Islet precursor cell (in vitro differentiated cells): Measurements from ENCODE around the gene SLC26A1.

Source experiments
- DNase-seq: peaks from one replicate; pipeline ENCODE4 v3.0.0-alpha.2; 2018

The SLC26A1 gene

GRCh38 chr4:963276-964225, 29.7 kb downstream of the SLC26A1 start:
- DNase-seq: no peak

GRCh38 chr4:962231-963208, 30.7 kb downstream of the SLC26A1 start:
- DNase-seq: no peak

GRCh38 chr4:961351-962230, 31.6 kb downstream of the SLC26A1 start:
- no peak for DNase-seq

GRCh38 chr4:960636-961350, 32.4 kb downstream of the SLC26A1 start:
- DNase-seq: no peak

GRCh38 chr4:960140-960635, 33.0 kb downstream of the SLC26A1 start:
- DNase-seq: no peak

- DNase-seq: no peak
Measured at GRCh38 chr4:959338-960139, 33.7 kb downstream of the SLC26A1 start.

- no peak for DNase-seq
Measured at GRCh38 chr4:958696-959337, 34.4 kb downstream of the SLC26A1 start.

- no peak for DNase-seq
Measured at GRCh38 chr4:958314-958665, 34.9 kb downstream of the SLC26A1 start.

GRCh38 chr4:957581-958313, 35.5 kb downstream of the SLC26A1 start:
- no peak for DNase-seq

- DNase-seq: no peak
Measured at GRCh38 chr4:957231-957580, 36.0 kb downstream of the SLC26A1 start.

- no peak for DNase-seq
Measured at GRCh38 chr4:956531-957230, 36.5 kb downstream of the SLC26A1 start.

GRCh38 chr4:955931-956381, 37.2 kb downstream of the SLC26A1 start:
- DNase-seq: no peak

GRCh38 chr4:955161-955921, 37.9 kb downstream of the SLC26A1 start:
- DNase-seq: no peak

GRCh38 chr4:954211-955020, 38.8 kb downstream of the SLC26A1 start:
- DNase-seq: peak; percentile 36

GRCh38 chr4:953574-953915, 39.7 kb downstream of the SLC26A1 start:
- DNase-seq: peak; percentile 29

- no peak for DNase-seq
Measured at GRCh38 chr4:952881-953573, 40.2 kb downstream of the SLC26A1 start.
